SK-N-SH (cell line): ENCODE results near the gene RHOT2.

Source experiments
- CHD2 ChIP-seq: fragments of 150-350 bp; IDR thresholded peaks from 2 replicates; pipeline ENCODE4 v1.6.1; 2018; ENCODE audit warnings: low read length; ENCODE audit not compliant: partially characterized antibody
- EZH2phosphoT487 ChIP-seq: fragments of 200-600 bp; sonication (generic); IDR thresholded peaks from 2 replicates; pipeline ENCODE4 v1.6.1; 2017; ENCODE audit warnings: low read depth, mixed run types, mild to moderate bottlenecking, antibody characterized with exemption, moderate library complexity, borderline replicate concordance
- FOXM1 ChIP-seq: IDR thresholded peaks from 2 replicates; pipeline ENCODE4 v1.4.0; 2012; ENCODE audit warnings: low read depth, mild to moderate bottlenecking
- GABPA ChIP-seq: IDR thresholded peaks from 2 replicates; pipeline ENCODE4 v1.4.0; 2012; ENCODE audit warnings: low read depth, mild to moderate bottlenecking
- JUND ChIP-seq: IDR thresholded peaks from 2 replicates; pipeline ENCODE4 v1.4.0; 2012
- MEF2A ChIP-seq: IDR thresholded peaks from 2 replicates; pipeline ENCODE4 v1.4.0; 2012; ENCODE audit warnings: low read depth, borderline replicate concordance
- NRF1 ChIP-seq: IDR thresholded peaks from 2 replicates; pipeline ENCODE4 v1.6.1; 2012; ENCODE audit warnings: low read depth, mild to moderate bottlenecking, low read length
- POLR2AphosphoS5 ChIP-seq: IDR thresholded peaks from 2 replicates; pipeline ENCODE4 v1.6.1; 2012; ENCODE audit warnings: low read depth, low read length
- TF ChIP-seq, protein P1 (sequence below): fragments of 200-600 bp; sonication (generic); IDR thresholded peaks from 2 replicates; pipeline ENCODE4 v1.6.1; 2017; ENCODE audit warnings: antibody characterized with exemption, mild to moderate bottlenecking, moderate library complexity

GRCh38 chr16:676565-676902 is 8.6 kb downstream of the RHOT2 start:
- TF ChIP-seq JUND (no peak), EZH2phosphoT487 (no peak), MEF2A (no peak), CHD2 (no peak), GABPA (no peak), NRF1 (no peak), FOXM1 (no peak), POLR2AphosphoS5 (no peak)
- TF ChIP-seq, protein P1, sequence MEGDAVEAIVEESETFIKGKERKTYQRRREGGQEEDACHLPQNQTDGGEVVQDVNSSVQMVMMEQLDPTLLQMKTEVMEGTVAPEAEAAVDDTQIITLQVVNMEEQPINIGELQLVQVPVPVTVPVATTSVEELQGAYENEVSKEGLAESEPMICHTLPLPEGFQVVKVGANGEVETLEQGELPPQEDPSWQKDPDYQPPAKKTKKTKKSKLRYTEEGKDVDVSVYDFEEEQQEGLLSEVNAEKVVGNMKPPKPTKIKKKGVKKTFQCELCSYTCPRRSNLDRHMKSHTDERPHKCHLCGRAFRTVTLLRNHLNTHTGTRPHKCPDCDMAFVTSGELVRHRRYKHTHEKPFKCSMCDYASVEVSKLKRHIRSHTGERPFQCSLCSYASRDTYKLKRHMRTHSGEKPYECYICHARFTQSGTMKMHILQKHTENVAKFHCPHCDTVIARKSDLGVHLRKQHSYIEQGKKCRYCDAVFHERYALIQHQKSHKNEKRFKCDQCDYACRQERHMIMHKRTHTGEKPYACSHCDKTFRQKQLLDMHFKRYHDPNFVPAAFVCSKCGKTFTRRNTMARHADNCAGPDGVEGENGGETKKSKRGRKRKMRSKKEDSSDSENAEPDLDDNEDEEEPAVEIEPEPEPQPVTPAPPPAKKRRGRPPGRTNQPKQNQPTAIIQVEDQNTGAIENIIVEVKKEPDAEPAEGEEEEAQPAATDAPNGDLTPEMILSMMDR, result no peak
